ENCODE measurements around the gene CCNDBP1. TPM values are rescaled to one million over a fixed set of nuclear protein-coding genes. Genes with fewer than 3 reads are reported as not detected.

The CCNDBP1 gene
- total RNA-seq, 1 experiment from 2014 or later, result 34.1 TPM

GRCh38 chr15:43150191-43150929, 34.8 kb upstream of the CCNDBP1 start:
- peaks cover 0 to 2% of the 10 kb centered on the region in 2 experiments; a peak in 1 of 4 replicates for H3K4me1 Mint-ChIP-seq
- Histone ChIP-seq H3K4ac (ENCODE audit: low read depth, low read length) (no peak overlapping the region), H2AK5ac (ENCODE audit: insufficient read length, low read length) (no peak overlapping the region), H3T11ph (ENCODE audit: low read length) (no peak overlapping the region), H3K9me3 (ENCODE audit: control insufficient read depth, low read depth, low read length) (no peaks in the 10 kb centered on the region), H3K27ac (ENCODE audit: insufficient read length, low read depth, low read length) (no peak overlapping the region), H3K23ac (ENCODE audit: insufficient read length, low read depth, low read length) (no peak overlapping the region), H4K20me1 (ENCODE audit: control insufficient read depth, insufficient read depth, insufficient read length) (no peaks in the 10 kb centered on the region), H3K79me2 (ENCODE audit: insufficient read depth, low read length) (no peaks in the 10 kb centered on the region), H3K4me2 (ENCODE audit: insufficient read depth, insufficient read length, low read length) (no peak overlapping the region), H4K5ac (ENCODE audit: insufficient read length, low read depth, low read length) (no peak overlapping the region), H3K79me1 (ENCODE audit: insufficient read depth, low read depth, low read length, poor library complexity, severe bottlenecking) (no peaks in the 10 kb centered on the region), H2BK5ac (ENCODE audit: insufficient read length, low read length) (no peak overlapping the region), H3K9ac (ENCODE audit: extremely low read depth, insufficient read length, low read length) (no peak overlapping the region), H2BK15ac (ENCODE audit: low read depth, low read length) (no peak overlapping the region), H4K8ac (replicated peaks; ENCODE audit: insufficient read length, low read depth, low read length) (no peak overlapping the region), H4K91ac (ENCODE audit: insufficient read length, low read depth, low read length) (no peak overlapping the region), H3K56ac (ENCODE audit: insufficient read length, low read depth, low read length) (no peak overlapping the region), H2BK20ac (ENCODE audit: low read depth, low read length, poor library complexity, severe bottlenecking) (no peak overlapping the region), H2BK120ac (ENCODE audit: low read depth, low read length, poor library complexity, severe bottlenecking) (no peak overlapping the region), H3K4me1 (ENCODE audit: insufficient read depth, low read length) (no peaks in the 10 kb centered on the region), H2BK12ac (ENCODE audit: insufficient read length, low read depth, low read length) (no peak overlapping the region), H3K14ac (ENCODE audit: insufficient read depth, low read length) (no peak overlapping the region), H3K27me3 (ENCODE audit: insufficient read depth, low read length) (no peaks in the 10 kb centered on the region), H3K23me2 (ENCODE audit: insufficient read length, low read depth, low read length, poor library complexity, severe bottlenecking) (no peaks in the 10 kb centered on the region), H3K18ac (ENCODE audit: insufficient read length, low read depth, low read length) (no peak overlapping the region), H2AFZ (ENCODE audit: low read length) (no peak overlapping the region)
- no peak for DNase-seq
- H3K4me3 Mint-ChIP-seq, result no peak overlapping the region
- no CpG with 5 or more reads among the region's 5 CpGs for WGBS (ENCODE audit: extremely low coverage, insufficient read length, low lambda C conversion rate)
- H3K27me3 Mint-ChIP-seq (ENCODE audit: low read depth), result no peaks in the 10 kb centered on the region
- H3K36me3 Mint-ChIP-seq (ENCODE audit: insufficient read depth in 1 of 3, low read depth in 3 of 3), result peaks cover 0 to 9% (median 0%) of the 10 kb centered on the region in 3 experiments; a peak in 2 of 7 replicates
- H3K27ac Mint-ChIP-seq, result peak overlapping the region in 1 of 3 experiments; percentile 12; a peak in 1 of 7 replicates
- no peaks in the 10 kb centered on the region for H3K9me3 Mint-ChIP-seq
- TF ChIP-seq, protein P1, sequence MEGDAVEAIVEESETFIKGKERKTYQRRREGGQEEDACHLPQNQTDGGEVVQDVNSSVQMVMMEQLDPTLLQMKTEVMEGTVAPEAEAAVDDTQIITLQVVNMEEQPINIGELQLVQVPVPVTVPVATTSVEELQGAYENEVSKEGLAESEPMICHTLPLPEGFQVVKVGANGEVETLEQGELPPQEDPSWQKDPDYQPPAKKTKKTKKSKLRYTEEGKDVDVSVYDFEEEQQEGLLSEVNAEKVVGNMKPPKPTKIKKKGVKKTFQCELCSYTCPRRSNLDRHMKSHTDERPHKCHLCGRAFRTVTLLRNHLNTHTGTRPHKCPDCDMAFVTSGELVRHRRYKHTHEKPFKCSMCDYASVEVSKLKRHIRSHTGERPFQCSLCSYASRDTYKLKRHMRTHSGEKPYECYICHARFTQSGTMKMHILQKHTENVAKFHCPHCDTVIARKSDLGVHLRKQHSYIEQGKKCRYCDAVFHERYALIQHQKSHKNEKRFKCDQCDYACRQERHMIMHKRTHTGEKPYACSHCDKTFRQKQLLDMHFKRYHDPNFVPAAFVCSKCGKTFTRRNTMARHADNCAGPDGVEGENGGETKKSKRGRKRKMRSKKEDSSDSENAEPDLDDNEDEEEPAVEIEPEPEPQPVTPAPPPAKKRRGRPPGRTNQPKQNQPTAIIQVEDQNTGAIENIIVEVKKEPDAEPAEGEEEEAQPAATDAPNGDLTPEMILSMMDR (conservative IDR thresholded peaks at IDR 0.05), result no peak
